ENCODE data around the gene CABS1.

- no peak for TF ChIP-seq SETDB1 (CRISPR knock-in tag; IDR thresholded peaks at IDR 0.05; ENCODE audit: borderline replicate concordance)
- TF ChIP-seq ZBTB7A (CRISPR knock-in tag; IDR thresholded peaks at IDR 0.05) = no peak
- no peak for TF ChIP-seq ELF4 (CRISPR knock-in tag; IDR thresholded peaks at IDR 0.05; ENCODE audit: borderline replicate concordance)
- no peak for TF ChIP-seq CTCF (CRISPR knock-in tag; IDR thresholded peaks at IDR 0.05)
- TF ChIP-seq NR2C2 (CRISPR knock-in tag; IDR thresholded peaks at IDR 0.05; ENCODE audit: borderline replicate concordance) = no peak
- TF ChIP-seq ZNF776 (CRISPR knock-in tag; IDR thresholded peaks at IDR 0.05) = no peak
- no peak for TF ChIP-seq MED8 (CRISPR knock-in tag; IDR thresholded peaks at IDR 0.05; ENCODE audit: insufficient replicate concordance)
- no peak for TF ChIP-seq POLR2A (IDR thresholded peaks at IDR 0.05; ENCODE audit: insufficient read depth in 1 of 2, low read depth in 2 of 2, low read length in 2 of 2)
- no peak for TF ChIP-seq MYC (CRISPR knock-in tag; IDR thresholded peaks at IDR 0.05; ENCODE audit: borderline replicate concordance)
- TF ChIP-seq PRDM10 (CRISPR knock-in tag; IDR thresholded peaks at IDR 0.05; ENCODE audit: low read depth) = no peak
These were observed 29.2 kb downstream of the CABS1 start for GRCh38 chr4:70364002-70364401.

Measured in HepG2 (cell line).